Occipital lobe (tissue), 2 donors: Measurements from ENCODE around the gene KLHL29. TPM values are rescaled to one million over a fixed set of nuclear protein-coding genes. Genes with fewer than 3 reads are reported as not detected.

Experiments used
- DNase-seq: peaks from one replicate; lab custom pipeline; 2025; lab: John Stamatoyannopoulos, UW
- total RNA-seq: library from RNA; depleted of rRNA; stranded (reverse); fragments of >200 nt; gene quantifications from one replicate; pipeline ENCODE4 v1.2.3, GENCODE V29; 2014

Gene KLHL29
- total RNA-seq, 1 donor from 2014 or later: 8.4 TPM

GRCh38 chr2:23448906-23449305 is 63.9 kb downstream of the KLHL29 start:
- DNase-seq: no peak

GRCh38 chr2:23449413-23449812 is 64.4 kb downstream of the KLHL29 start:
- no peak for DNase-seq

- no peak for DNase-seq
Measured at GRCh38 chr2:23449831-23450331, 64.9 kb downstream of the KLHL29 start.

GRCh38 chr2:23452372-23452771 is 67.4 kb downstream of the KLHL29 start:
- DNase-seq: no peak

GRCh38 chr2:23452853-23453420 is 68.0 kb downstream of the KLHL29 start:
- no peak for DNase-seq

- DNase-seq: no peak
Measured at GRCh38 chr2:23453432-23453831, 68.5 kb downstream of the KLHL29 start.

- DNase-seq: no peak
Measured at GRCh38 chr2:23453836-23454460, 69.0 kb downstream of the KLHL29 start.

- DNase-seq: no peak
Measured at GRCh38 chr2:23454501-23455120, 69.6 kb downstream of the KLHL29 start.

- DNase-seq: no peak
Measured at GRCh38 chr2:23456396-23456795, 71.4 kb downstream of the KLHL29 start.

- DNase-seq: no peak
Measured at GRCh38 chr2:23456881-23457760, 72.1 kb downstream of the KLHL29 start.

GRCh38 chr2:23457990-23458682 is 73.2 kb downstream of the KLHL29 start:
- no peak for DNase-seq

- DNase-seq: no peak
Measured at GRCh38 chr2:23459032-23459431, 74.1 kb downstream of the KLHL29 start.

GRCh38 chr2:23460228-23460627 is 75.2 kb downstream of the KLHL29 start:
- no peak for DNase-seq

- DNase-seq: no peak
Measured at GRCh38 chr2:23460993-23461392, 76.0 kb downstream of the KLHL29 start.

- no peak for DNase-seq
Measured at GRCh38 chr2:23464156-23464555, 79.2 kb downstream of the KLHL29 start.

- no peak for DNase-seq
Measured at GRCh38 chr2:23464905-23465537, 80.0 kb downstream of the KLHL29 start.

GRCh38 chr2:23465936-23466335 is 81.0 kb downstream of the KLHL29 start:
- DNase-seq: no peak

GRCh38 chr2:23467618-23468017 is 82.6 kb downstream of the KLHL29 start:
- no peak for DNase-seq

GRCh38 chr2:23468474-23469141 is 83.6 kb downstream of the KLHL29 start:
- no peak for DNase-seq

- DNase-seq: no peak
Measured at GRCh38 chr2:23469142-23469540, 84.2 kb downstream of the KLHL29 start.
